HG03342 (cell line): ENCODE measurements around the gene SPHK2.
"Not testable (repeated sequence)": the region's sequence is repeated elsewhere in the genome, so short reads cannot be mapped to it uniquely, and the experiment has no call there.

Experiments used
- ATAC-seq: cut with Tn5 transposase; IDR thresholded peaks from one replicate; pipeline ENCODE4 v1.9.1; 2021; ENCODE audit warnings: mild to moderate bottlenecking, moderate library complexity; ENCODE audit not compliant: unreplicated experiment

SPHK2 gene

DNA sequence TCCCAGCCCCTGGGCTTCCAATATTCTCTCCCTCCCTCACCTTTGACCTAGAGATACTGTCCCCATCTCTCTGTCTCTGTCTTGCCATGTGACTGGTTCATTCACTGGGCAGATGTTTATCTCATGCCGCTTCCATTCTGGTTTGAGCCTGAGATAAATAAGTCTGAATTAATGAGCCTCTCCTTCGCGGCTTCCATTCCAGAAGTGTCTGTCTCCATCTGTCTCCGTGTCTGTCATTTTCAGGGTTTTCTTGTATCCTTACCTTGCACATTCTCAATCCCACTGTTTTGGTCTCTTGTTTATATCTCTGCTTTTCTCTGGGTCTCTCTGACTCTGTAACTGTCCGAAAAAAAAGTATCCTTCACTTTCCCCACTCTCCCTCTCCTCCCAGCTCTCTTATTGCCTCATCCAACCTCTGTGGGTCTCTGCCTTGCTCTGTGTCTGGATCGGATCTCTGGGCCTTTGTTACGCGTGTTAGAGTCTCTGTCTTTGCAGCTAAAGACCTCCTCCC is 4.3 kb downstream of the SPHK2 start:
- no peak for ATAC-seq

DNA sequence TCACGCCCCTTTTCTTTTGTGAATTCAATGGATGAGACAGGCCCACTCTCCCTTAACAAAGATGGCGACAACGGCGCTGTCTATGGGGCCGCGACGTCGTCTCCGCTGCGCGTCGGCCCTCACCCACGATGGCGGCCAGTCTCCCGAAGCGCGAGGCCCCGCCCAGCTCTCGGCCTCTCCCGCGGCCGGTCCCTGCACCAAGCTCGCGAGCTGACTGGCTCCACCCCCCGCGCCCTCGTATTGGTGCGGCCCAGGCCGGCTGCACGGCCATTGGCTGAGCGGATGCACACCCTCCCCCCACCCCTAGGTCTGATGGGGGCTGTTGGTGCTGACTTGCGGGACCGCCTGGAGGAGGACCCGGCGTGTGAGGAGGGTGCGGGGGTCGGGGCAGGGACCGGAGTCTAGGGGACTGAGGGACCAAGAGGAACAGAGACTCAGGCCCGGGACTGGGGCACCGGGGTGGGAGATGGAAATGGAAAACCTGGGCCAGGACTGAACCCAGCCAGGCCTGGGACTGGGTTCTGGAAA is 4.8 kb downstream of the SPHK2 start:
- ATAC-seq, result peak; percentile 59

DNA sequence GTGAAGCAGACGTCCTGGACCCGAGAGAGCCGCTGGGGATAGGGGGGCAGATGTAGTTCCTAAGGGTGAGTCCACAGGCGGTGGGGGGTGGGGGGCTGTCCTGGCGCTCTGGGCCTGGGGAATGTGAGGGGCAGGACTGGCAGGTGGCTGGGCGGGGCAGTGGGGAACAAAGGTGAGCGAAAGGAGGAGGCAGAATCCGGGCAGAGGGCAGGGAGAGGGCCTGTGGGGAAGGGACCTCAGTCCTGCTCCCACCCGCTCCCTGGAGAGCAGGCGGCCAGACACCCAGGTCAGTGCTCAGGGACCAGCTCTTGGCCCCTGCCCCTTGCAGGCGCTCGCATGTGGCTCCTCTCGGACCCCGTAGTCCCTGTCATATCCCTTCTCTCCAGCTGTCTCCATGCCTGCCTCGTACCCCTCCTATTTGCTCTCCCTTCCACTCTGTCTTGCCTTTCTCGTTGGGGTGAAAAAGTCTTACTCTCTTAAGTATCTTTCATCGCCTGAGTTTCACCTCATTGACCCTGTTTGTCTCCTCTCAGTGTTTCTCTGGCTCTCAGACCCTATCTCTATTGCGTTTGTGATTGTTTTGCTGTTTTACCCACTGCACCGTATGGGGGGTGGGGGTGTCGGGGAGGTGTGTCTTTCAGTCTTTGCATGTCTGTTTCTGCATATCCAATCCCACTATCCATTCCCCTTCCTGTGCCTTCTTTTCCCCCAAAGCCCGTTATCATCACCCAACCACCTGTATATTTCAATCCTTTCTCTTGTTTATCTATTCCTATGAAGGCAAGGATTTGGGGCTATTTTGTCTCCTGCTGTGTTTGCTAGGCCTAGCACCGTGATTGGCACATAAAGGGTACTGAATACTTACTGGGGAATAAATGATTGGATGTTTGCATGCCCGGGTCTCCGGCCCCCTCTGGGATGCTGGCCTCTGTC is 5.8 kb downstream of the SPHK2 start:
- no peak for ATAC-seq

DNA sequence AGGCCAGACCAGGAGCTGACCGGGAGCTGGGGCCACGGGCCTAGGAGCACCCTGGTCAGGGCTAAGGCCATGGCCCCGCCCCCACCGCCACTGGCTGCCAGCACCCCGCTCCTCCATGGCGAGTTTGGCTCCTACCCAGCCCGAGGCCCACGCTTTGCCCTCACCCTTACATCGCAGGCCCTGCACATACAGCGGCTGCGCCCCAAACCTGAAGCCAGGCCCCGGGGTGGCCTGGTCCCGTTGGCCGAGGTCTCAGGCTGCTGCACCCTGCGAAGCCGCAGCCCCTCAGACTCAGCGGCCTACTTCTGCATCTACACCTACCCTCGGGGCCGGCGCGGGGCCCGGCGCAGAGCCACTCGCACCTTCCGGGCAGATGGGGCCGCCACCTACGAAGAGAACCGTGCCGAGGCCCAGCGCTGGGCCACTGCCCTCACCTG is 6.6 kb downstream of the SPHK2 start:
- no peak for ATAC-seq

DNA sequence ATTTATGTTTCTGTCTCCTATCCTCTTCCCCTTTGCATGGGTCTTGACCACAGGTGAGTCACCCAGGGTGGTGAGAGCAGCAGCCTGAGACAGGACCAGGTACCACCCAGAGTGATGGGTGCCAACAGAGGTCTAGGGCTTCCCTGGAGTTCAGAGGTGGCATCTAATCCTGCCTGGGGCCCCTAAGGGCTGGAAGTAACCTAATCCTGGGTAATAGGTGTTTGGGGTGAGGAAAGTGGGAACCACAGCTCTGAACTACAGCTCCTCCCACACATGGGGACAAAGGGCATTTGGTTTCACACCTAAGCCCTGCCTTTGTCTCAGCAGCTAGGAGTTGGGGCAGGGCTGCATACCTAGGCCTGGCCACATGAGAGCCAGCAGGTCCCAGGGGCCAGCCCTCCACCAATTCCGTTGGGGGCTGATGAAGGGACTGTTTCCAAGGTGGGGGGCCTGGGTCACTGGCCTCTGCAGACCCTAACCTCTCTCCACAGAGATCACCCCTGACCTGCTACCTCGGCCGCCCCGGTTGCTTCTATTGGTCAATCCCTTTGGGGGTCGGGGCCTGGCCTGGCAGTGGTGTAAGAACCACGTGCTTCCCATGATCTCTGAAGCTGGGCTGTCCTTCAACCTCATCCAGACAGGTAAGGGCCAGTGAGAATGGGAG is 8.0 kb downstream of the SPHK2 start:
- ATAC-seq, result no peak

DNA sequence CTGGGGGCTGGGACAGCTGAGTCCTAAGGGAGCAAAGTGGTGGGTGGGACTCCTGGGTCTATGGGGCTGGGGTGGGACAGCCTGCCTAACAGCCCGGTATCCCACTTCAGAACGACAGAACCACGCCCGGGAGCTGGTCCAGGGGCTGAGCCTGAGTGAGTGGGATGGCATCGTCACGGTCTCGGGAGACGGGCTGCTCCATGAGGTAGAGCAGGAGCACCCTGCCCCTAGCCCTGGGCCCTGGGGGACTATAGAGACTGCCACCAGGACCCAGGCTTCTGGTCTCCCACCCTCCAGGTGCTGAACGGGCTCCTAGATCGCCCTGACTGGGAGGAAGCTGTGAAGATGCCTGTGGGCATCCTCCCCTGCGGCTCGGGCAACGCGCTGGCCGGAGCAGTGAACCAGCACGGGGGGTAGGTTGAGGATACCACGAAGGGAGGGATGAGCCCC is 8.6 kb downstream of the SPHK2 start:
- ATAC-seq, result no peak

DNA sequence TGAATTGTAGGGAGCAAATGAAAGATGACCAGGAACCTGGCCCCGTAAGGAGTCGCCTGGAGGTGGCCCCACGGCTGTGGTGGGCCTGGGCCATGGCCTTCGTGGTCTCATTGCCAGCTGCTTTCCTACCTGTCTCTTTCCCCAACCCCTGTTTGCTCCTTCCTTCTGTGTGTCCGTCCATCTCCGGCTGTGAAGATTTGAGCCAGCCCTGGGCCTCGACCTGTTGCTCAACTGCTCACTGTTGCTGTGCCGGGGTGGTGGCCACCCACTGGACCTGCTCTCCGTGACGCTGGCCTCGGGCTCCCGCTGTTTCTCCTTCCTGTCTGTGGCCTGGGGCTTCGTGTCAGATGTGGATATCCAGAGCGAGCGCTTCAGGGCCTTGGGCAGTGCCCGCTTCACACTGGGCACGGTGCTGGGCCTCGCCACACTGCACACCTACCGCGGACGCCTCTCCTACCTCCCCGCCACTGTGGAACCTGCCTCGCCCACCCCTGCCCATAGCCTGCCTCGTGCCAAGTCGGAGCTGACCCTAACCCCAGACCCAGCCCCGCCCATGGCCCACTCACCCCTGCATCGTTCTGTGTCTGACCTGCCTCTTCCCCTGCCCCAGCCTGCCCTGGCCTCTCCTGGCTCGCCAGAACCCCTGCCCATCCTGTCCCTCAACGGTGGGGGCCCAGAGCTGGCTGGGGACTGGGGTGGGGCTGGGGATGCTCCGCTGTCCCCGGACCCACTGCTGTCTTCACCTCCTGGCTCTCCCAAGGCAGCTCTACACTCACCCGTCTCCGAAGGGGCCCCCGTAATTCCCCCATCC is 9.4 kb downstream of the SPHK2 start:
- no peak for ATAC-seq

DNA sequence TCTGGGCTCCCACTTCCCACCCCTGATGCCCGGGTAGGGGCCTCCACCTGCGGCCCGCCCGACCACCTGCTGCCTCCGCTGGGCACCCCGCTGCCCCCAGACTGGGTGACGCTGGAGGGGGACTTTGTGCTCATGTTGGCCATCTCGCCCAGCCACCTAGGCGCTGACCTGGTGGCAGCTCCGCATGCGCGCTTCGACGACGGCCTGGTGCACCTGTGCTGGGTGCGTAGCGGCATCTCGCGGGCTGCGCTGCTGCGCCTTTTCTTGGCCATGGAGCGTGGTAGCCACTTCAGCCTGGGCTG is 9.9 kb downstream of the SPHK2 start:
- ATAC-seq, result no peak

DNA sequence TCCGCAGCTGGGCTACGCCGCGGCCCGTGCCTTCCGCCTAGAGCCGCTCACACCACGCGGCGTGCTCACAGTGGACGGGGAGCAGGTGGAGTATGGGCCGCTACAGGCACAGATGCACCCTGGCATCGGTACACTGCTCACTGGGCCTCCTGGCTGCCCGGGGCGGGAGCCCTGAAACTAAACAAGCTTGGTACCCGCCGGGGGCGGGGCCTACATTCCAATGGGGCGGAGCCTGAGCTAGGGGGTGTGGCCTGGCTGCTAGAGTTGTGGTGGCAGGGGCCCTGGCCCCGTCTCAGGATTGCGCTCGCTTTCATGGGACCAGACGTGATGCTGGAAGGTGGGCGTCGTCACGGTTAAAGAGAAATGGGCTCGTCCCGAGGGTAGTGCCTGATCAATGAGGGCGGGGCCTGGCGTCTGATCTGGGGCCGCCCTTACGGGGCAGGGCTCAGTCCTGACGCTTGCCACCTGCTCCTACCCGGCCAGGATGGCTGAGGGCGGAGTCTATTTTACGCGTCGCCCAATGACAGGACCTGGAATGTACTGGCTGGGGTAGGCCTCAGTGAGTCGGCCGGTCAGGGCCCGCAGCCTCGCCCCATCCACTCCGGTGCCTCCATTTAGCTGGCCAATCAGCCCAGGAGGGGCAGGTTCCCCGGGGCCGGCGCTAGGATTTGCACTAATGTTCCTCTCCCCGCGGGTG is 10.4 kb downstream of the SPHK2 start:
- no peak for ATAC-seq

DNA sequence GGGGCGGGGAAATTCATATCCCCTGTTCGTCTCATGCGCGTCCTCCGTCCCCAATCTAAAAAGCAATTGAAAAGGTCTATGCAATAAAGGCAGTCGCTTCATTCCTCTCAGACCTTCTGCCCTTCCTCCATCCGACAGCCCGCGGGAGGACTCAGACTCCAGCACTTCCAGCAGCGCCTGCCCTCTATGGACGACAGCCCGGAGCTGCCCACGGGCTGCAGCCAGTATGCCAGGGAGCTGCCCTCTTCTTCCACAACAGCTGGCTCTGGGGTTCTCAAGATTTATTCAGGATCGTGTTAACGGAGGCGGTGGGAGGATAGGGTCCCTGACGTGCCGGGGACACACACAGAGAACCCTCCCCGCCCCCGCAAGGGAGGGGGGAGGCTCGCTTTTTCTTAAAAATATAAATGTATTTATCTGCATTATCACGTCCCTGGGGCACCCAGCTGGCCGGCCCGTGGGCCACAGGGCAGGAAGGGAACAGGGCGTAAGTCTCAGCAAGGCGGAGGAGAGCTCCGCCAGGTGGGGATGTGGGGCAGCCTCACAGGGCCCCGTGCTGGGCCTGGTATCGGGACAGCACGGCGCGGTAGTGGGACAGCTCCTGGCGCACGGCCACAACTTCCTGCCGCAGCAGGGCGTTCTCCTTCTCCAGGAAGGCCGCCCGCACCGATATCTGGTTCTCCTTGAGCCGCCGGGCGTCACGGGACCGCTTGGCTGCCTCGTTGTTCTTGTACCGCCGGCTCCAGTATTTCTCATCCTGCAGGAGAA is 11.2 kb downstream of the SPHK2 start:
- ATAC-seq, result no peak

DNA sequence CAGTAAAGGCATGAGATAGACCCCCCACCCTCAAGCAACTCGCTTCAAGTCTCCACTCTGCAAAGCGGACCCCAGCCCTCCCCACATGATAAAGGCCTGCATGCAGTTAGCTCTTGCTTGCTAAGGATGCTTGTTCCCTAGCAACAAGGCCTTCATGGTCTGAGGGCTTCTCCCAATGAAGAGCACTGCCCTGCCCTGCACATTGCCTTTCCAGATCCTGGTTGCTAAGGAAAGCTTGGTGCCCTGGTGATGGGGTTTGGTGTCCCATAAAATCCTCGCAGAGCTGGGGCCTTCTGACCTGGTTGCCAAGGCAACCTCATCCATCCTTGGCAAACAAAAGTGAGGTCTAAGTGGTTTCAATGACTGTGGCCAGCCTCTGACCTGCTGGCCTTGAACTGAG is 11.9 kb downstream of the SPHK2 start:
- ATAC-seq, result no peak

DNA sequence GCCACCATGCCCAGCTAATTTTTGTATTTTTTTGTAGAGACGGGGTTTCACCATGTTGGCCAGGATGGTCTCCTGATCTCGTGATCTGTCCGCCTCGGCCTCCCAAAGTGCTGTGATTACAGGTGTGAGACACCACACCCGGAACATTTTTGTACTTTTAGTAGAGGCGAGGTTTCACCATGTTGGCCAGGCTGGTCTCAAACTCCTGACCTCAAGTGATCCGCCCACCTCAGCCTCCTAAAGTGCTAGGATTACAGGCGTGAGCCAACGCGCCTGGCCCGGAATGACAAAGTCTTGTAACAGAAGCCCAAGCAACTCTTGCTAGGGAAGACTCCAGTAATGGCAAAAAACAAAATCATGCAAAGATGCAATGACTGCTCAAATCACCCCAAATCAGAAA is 13.0 kb downstream of the SPHK2 start:
- not testable (repeated sequence) for ATAC-seq

DNA sequence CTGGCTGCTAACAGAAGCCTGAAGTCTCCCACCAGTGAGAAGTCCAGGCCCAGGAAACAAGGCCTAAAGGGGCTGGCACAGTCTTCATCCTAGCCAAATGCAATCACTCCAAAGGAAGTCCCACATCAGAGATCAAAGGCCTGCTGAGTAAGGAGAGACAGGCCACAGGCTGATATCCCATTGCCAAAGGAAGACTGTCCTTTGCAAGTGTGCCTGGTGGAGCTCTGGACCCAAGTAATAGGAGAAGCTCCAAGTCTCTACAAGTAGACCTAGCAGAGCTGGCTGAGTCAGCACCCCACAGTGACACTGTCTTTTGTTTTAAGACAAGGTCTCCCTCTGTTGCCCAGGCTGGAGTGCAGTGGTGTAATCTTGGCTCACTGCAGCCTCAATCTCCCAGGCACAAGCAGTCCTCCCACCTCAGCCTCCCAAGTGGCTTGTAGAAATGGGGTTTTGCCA is 13.4 kb downstream of the SPHK2 start:
- ATAC-seq, result no peak

DNA sequence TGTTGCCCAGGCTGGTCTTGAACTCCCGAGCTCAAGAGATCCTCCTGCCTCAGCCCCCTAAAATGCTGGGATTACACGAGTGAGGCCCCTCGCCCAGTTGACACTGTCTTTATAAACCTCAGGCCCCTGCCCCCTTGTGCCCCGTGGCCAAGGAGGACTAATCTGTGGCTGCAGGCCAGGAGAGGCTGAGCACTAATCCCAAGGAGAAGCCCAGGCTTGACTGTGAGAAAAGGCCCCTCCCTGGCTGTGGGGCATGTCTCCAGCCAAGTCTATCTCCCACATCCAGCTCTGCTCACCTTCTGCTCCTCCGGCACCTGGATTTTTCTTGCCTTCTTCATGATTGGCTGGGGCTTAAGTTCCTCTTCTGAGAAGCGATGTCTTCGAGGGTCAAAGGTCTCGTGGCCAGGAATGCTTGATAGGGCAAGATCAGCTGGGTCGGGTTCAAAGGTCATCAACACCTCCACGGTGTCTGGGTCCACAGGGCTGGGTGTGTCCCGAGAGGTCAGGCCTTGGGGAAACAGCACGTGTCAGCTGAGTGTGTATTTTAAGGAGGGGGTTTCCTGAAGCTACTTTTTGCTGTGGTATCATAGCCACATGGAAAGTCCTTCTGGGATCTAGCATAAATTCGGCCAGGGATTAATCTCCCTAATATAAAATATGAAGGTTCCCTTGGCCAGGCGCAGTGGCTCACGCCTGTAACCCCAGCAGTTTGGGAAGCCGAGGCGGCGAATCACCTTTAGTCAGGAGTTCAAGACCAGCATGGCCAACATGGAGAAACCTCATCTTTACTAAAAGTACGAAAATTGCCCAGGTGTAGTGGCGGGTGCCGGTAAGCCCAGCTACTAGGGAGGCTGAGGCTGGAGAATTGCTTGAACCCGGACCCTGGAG is 14.1 kb downstream of the SPHK2 start:
- no peak for ATAC-seq

DNA sequence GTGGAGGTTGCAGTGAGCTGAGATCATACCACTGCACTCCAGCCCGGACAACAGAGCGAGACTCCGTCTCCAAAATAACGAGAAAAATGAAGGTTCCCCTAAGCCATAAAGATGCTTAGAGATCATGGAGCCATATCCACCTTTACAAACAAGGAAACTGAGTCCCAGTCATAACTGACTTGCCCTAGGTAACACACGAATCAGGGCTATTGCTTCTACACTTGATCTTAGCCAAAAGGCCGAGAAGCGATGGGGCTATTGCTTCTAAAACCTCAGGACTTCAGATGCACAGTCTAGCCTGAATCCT is 14.7 kb downstream of the SPHK2 start:
- no peak for ATAC-seq

DNA sequence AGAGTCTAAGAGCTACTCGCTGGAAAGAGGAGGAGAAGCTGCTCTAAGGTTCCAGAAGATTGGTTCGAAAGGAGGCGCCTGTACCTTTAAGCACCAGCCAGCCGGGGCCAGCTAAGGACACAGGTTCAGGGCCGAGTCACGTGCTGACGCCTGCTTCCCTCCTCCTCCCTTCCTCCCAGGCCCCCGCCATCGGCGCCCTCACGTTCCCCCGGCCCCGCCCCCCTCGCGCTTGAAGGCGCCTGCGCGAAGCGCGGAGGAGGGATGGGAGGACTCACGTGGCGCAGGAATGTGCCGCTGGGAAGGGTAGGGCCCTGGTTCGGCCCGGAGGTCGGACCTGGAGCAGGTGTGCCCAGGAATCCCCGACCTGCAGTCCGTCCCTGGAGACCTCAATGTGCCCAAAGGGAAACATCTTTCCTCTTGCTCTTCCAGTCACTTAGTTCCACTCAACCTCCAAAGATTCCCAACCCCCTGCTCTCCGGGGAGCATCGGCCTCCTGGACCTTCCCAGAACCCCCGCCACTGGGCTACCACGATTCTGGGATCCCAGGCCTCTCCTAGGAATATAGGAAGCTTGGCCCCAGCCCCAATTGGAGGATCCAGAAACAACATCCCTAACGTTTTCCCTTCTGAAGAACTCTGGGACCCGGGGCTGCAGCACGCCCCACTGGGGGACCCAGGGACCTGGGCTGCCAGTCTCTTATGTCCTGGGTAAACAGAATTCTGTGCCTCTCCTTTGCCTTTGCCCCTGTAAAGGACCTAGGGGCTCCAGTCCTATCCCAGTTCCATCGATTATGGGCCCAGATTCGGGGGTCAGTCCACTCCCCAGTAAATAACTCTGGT is 15.3 kb downstream of the SPHK2 start:
- peak; percentile 25 for ATAC-seq

DNA sequence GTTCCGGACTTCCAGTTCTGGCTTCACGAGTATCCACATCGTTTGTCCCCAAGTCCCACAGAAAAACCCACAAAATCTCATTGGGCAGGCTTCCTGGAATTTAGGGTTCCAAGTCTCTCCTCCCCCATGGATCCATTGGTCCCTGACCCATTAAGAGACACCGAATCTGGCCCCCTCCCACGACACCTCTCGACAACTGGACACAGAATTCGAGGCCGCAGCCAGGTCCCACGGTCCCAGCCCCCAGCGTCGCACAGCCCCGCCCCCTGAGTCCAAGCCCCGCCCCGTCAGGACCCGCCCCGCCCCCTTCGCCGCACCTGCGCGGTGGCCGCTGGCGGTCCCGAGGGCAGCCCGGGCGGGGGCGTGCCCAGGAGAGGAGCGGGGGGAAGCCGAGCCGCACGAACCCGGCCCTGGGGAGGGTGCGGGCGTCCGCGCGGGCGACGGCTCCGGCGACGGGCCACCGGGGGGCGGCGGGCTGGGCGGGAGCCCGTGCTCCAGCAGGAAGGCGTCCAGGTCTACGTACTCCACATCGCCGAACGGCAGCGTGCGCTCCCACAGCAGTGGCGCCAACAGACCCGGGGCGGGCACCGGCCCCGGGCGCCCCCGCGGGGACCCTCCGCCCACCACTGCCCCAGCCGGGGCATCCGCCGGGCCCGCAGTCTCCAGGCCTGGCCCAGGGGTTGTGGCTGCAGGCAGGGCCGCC is 16.1 kb downstream of the SPHK2 start:
- ATAC-seq, result no peak
